GM18907 (cell line): ENCODE results near the gene FIG4.
"Not testable (repeated sequence)": the region's sequence is repeated elsewhere in the genome, so short reads cannot be mapped to it uniquely, and the experiment has no call there.

Source experiments
- ATAC-seq: cut with Tn5 transposase; IDR thresholded peaks from one replicate; pipeline ENCODE4 v1.9.1; 2021; ENCODE audit warnings: mild to moderate bottlenecking, moderate library complexity; ENCODE audit not compliant: unreplicated experiment

Gene FIG4

DNA sequence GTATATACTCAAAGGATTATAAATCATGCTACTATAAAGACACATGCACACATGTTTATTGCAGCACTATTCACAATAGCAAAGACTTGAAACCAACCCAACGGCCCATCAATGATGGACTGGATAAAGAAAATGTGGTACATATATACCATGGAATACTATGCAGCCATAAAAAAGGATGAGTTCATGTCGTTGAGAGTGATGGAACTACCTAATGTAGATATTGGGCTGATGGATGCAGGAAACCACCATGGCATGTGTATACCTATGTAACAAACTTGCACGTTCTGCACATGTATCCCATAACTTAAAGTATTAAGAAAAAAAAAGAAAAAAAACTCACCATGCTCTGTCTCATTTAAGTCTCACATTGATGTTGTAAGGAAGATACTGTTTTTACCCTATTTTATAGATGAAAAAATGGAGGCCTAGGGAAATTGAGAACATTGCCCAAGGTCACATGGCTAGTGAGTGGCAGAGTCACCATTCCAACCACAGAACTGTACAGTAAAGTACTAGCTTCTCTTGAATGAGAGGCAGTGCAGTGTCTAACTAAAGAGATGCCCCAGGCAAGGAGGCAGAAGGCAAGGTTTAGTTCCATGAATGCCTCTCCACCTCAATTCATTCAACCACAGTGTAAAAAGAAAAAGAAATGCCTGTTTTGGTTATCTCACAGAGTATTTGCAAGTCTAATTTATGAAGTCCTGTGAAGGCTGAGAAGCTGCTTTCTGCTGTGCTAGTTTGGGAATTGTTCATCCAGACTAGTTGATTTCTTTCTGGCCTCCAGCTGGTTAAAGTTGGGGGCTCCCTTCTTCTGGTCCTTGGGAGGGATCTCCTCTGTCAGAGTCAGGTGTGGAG is 68.2 kb downstream of the FIG4 start:
- no peak for ATAC-seq

- ATAC-seq, result no peak
Observed at GRCh38 chr6:109760208-109760607, 69.1 kb downstream of the FIG4 start.

GRCh38 chr6:109762166-109762565 is 71.1 kb downstream of the FIG4 start:
- no peak for ATAC-seq

DNA sequence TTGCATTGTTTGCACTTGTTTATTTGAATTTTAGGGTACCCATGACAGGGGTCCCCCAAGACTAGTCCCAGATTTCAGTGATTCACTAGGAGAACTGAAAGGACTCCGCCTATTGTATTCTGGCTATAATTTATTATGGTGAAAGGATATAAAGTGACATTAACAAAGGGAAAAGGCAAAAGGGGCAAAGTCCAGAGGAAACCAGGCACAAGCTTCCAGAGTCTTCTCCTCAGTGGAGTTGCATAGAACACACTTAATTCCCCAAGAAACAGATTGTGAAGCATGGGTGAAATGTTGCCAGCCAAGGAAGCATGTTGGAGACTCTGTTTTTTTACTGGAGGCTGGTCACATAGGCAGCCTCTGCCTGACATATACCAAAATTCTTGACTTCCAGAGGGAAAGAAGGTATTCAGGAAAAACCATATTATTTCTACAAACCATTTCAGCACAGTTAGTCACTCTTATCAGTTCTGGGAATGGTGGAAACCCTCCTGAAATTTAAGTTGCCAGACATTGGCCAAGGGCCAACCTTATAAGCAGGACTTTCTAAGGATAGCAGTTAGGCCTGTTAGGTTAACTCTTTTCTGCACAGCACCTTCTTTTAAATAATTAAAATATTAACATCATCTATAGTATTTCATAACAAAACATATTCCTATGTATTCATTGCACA is 71.8 kb downstream of the FIG4 start:
- no peak for ATAC-seq

GRCh38 chr6:109766167-109766566 is 75.1 kb downstream of the FIG4 start:
- ATAC-seq, result no peak

DNA sequence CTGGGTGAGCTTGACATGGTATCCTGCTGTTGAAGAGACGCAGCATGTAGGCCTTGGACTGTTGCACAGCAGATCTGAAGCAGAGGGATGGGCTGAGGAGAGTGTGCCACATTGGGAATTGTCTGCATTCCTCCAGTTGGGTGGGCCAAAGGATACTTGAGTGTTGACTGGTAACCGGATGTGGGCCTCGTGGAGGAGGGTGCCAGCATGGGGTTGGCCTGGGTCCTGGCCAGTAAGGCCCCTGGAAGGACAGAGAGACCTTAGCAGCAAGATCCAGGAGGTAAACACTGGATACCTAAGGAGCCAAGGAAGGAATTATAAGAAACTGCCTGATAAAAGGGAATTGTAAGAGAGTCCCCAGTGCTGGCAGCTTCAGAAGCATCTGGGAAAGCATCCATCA is 76.9 kb downstream of the FIG4 start:
- ATAC-seq, result no peak

- ATAC-seq, result no peak
Observed at GRCh38 chr6:109768485-109768884, 77.4 kb downstream of the FIG4 start.

- ATAC-seq, result no peak
Observed at GRCh38 chr6:109769213-109769612, 78.1 kb downstream of the FIG4 start.

GRCh38 chr6:109770047-109770446 is 79.0 kb downstream of the FIG4 start:
- no peak for ATAC-seq

DNA sequence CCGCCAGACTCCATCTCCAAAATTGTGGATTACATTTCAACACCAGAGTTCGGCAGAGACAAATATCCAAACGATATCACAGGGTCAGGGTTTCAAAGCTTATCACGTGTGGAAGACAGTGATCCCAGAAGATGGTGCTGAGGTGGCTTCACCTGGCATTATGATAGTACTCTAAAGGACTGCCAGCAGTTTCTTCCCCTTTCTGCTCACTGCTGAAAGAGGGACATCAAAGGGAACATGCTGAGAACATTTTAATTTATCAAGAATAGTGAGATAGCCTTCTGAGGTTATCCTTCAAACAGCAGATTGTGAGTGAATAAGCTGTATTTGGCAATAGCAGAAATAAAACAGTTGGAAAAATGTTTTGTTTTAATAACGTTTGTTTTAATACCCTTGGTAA is 79.7 kb downstream of the FIG4 start:
- no peak for ATAC-seq

- not testable (repeated sequence) for ATAC-seq
Observed at GRCh38 chr6:109771939-109772755, 81.1 kb downstream of the FIG4 start.

DNA sequence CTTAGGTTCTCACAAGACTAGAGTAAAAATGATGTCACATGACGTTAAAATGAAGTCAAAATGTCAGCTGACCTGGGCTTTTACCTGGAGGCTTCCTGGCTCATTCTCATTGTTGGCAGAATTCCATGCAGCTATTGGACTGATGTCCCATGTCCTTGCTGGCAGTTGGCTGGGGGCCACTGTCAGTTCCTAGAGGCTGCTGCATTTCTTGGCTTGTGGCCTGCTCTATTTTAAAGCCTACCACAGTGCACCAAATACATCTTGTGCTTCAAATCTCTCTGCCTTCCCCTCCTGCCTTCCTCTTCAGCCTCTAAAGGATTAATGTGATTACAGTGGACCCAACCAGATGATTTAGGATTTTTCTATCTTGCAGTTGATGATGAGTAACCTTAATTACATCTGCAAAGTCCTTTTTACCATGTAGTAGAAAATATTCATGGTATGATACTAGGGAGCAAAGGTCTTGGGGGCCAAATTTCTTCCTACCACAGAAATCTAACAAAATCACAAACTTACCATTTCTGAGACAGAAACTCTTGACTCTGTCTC is 81.9 kb downstream of the FIG4 start:
- ATAC-seq, result no peak

- ATAC-seq, result no peak
Observed at GRCh38 chr6:109781001-109781400, 89.9 kb downstream of the FIG4 start.

DNA sequence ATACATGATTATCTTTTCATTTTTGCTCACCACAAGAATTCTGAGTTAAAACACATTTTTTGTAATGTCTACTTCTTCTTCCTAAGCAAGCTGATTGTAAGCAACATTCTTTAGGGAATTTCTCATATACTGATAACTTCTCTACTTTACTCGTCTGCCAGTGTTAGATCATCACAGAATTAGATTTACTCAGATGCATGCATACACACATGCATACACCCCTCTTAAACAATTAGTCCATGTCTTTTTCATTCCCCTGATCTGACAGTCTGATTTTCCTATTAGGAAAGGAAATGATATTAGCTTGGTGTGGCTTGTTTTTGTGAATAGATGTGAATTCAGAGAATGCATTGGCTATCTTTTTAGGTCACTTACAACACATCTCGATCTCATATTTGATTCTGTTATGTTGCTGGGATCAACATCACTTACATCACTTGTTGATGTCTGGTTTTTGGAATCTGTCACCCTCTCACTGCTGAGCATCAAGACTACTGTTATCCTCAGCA is 91.4 kb downstream of the FIG4 start:
- no peak for ATAC-seq

DNA sequence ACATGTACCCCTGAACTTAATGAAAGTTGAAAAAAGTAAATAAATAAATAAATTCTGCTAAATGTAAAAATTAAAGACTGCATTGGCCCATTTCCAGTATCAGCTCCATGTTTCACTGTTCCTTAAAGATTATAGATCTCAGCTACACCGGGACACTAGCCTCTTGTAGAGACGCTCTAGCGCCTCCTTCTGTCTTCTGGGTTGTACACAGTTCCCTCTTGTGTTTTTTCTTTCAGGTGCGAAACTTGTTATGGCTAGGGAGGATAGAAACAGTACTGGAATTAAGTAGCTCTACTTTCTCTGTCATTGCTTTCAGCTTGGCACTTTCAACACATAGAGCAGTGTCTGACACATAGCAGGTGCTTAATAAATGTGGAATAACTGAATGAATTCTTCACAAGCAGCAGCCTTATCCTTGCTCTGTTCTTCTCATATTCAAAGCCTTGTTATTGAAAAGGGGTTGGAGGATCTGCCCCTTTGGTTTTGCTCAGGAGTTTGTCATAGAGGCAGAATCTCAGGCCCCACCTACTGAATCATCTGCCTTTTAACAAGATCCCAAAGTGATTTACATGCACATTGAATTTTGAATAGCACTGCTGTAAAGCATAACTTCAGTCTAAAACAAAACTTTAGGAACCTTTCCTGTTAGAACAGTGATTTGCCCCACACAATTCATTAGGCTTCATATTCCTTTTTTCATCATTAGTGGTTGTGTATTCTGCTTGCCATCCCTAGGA is 92.3 kb downstream of the FIG4 start:
- no peak for ATAC-seq

- no peak for ATAC-seq
Observed at GRCh38 chr6:109787312-109787711, 96.2 kb downstream of the FIG4 start.

DNA sequence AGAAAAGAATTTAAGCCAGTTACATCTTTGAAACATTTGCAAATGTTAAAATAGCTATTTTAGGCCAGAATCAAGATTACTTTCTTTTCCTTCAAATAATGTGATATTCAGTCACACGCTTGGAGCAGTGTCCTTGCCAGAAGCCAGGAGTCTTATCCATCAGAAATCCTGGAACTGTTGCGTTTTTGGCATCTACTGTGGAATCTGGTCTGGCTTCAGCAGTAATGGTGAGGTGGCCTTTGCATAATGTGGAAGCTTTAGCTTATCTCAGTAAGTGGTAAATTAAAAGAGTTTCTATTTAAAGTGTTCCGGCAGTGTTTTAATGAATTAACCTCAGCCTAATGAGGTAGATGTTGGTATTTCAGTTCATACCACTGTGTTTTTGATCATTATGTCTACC is 97.6 kb downstream of the FIG4 start:
- ATAC-seq, result no peak

DNA sequence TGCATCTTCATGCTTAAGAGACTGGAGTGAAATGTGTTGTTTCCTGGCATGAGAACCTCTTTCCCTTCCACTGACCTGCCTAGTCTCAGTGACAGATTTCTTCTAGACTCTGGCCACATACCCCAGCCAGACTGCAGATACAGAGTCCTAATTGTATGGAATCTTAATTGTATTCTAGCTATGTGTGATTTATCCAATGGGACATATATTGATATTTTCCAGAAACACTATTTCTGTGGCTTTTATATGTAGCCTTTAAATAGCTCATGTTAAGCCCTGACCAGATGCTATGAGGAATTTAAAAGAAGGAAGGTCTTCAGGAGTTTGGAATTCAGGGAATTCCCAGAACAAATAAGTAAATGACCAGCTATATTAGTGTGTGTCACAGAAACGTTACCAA is 99.0 kb downstream of the FIG4 start:
- ATAC-seq, result no peak

GRCh38 chr6:109791301-109791700 is 100.2 kb downstream of the FIG4 start:
- no peak for ATAC-seq

- no peak for ATAC-seq
Observed at GRCh38 chr6:109793021-109793420, 101.9 kb downstream of the FIG4 start.
